A549 (cell line): Measurements from ENCODE around the gene SORL1-AS1.

ENCODE experiments used
- ATAC-seq, 2 experiments: fragments of 200-7000 bp in 1 of 2; fragments of >200 bp in 1 of 2; cut with Nextera tagmentation in 1 of 2; cut with Tn5 transposase in 1 of 2; 3 replicates each; pipeline versions ENCODE4 v1.8.0 to v1.9.1; 2018 to 2020; ENCODE audit warnings: mild to moderate bottlenecking in 1 of 2, moderate library complexity in 1 of 2
- CTCF ChIA-PET: fragments of 300-600 bp; sonication (Branson Sonifier 250); formaldehyde crosslinking; extraction: SDS; loops from one replicate; lab custom pipeline; 2021; ENCODE audit warnings: antibody characterized with exemption, inconsistent platforms; lab: Yijun Ruan, JAX
- POLR2A ChIA-PET: fragments of 350-600 bp; formaldehyde crosslinking; extraction: SDS; loops from one replicate; lab custom pipeline; 2021; ENCODE audit warnings: antibody characterized with exemption, inconsistent platforms; lab: Yijun Ruan, JAX
- DNase-seq, 2 experiments: peaks; one replicate each; pipeline versions ENCODE4 v3.0.0 to v3.0.0-alpha.2; 2011 to 2016; ENCODE audit warnings: low read depth in 1 of 2, low spot score in 1 of 2
- FAIRE-seq: peaks from 2 replicates; lab custom pipeline; 2011; peaks lifted over from hg19 to GRCh38; lab: Jason Lieb, UNC
- H3K27ac ChIP-seq, 2 experiments: fragments of >200 bp; sonication (Bioruptor Twin); formaldehyde crosslinking; 3 replicates each; pipeline ENCODE4 v1.5.1; 2016 to 2017
- H3K4me1 ChIP-seq: fragments of >200 bp; sonication (Bioruptor Twin); formaldehyde crosslinking; 3 replicates; pipeline ENCODE4 v1.6.1; 2016
- H3K4me2 ChIP-seq: fragments of >200 bp; sonication (Bioruptor Twin); formaldehyde crosslinking; 3 replicates; pipeline ENCODE4 v1.6.1; 2016
- H3K4me3 ChIP-seq: fragments of >200 bp; sonication (Bioruptor Twin); formaldehyde crosslinking; 3 replicates; pipeline ENCODE4 v1.5.1; 2016
- H3K9me3 ChIP-seq: fragments of >200 bp; sonication (Bioruptor Twin); formaldehyde crosslinking; 3 replicates; pipeline ENCODE4 v1.6.1; 2016
- BCL3 ChIP-seq: fragments of >200 bp; sonication (Bioruptor Twin); formaldehyde crosslinking; IDR thresholded peaks from 3 replicates; pipeline ENCODE4 v1.6.1; 2016
- BHLHE40 ChIP-seq: IDR thresholded peaks from 2 replicates; pipeline ENCODE4 v1.6.1; 2012; ENCODE audit warnings: low read depth, low read length, inconsistent platforms
- CBX2 ChIP-seq: fragments of 200-600 bp; sonication (generic); IDR thresholded peaks from 2 replicates; pipeline ENCODE4 v1.6.1; 2016; ENCODE audit warnings: low read depth, mild to moderate bottlenecking, borderline replicate concordance
- CBX8 ChIP-seq: fragments of 200-600 bp; sonication (generic); IDR thresholded peaks from 2 replicates; pipeline ENCODE4 v1.6.1; 2016
- CHD2 ChIP-seq: fragments of 150-350 bp; IDR thresholded peaks from 2 replicates; pipeline ENCODE4 v1.6.1; 2014; ENCODE audit warnings: low read length; ENCODE audit not compliant: partially characterized antibody
- CHD4 ChIP-seq: fragments of 200-600 bp; sonication (generic); IDR thresholded peaks from 2 replicates; pipeline ENCODE4 v1.6.1; 2016; ENCODE audit warnings: antibody characterized with exemption, mild to moderate bottlenecking, borderline replicate concordance
- EHF ChIP-seq: fragments of 250-450 bp; sonication (Bioruptor Pico); IDR thresholded peaks from 2 replicates; pipeline ENCODE4 v1.5.0; 2020; ENCODE audit warnings: mild to moderate bottlenecking
- EHMT2 ChIP-seq: fragments of 200-600 bp; sonication (generic); IDR thresholded peaks from 2 replicates; pipeline ENCODE4 v1.6.1; 2016; ENCODE audit warnings: antibody characterized with exemption, low read depth, mild to moderate bottlenecking, moderate library complexity
- ELK1 ChIP-seq: fragments of 150-350 bp; IDR thresholded peaks from 2 replicates; pipeline ENCODE4 v1.6.1; 2014; ENCODE audit warnings: low read depth, mild to moderate bottlenecking, low read length
- HEYL ChIP-seq: fragments of 250-450 bp; sonication (Bioruptor Pico); IDR thresholded peaks from 2 replicates; pipeline ENCODE4 v1.8.0; 2021; ENCODE audit warnings: mild to moderate bottlenecking, moderate library complexity
- HMGXB4 ChIP-seq: fragments of 250-450 bp; sonication (Bioruptor Pico); IDR thresholded peaks from 2 replicates; pipeline ENCODE4 v1.5.0; 2021; ENCODE audit warnings: mild to moderate bottlenecking, moderate library complexity, borderline replicate concordance
- HOXA7 ChIP-seq: fragments of 250-450 bp; sonication (Bioruptor Pico); IDR thresholded peaks from 2 replicates; pipeline ENCODE4 v1.5.0; 2020; ENCODE audit warnings: mild to moderate bottlenecking, moderate library complexity
- JUNB ChIP-seq: fragments of >200 bp; sonication (Bioruptor Twin); formaldehyde crosslinking; IDR thresholded peaks from 2 replicates; pipeline ENCODE4 v1.6.1; 2016
- KDM5A ChIP-seq: fragments of 200-600 bp; sonication (generic); IDR thresholded peaks from 2 replicates; pipeline ENCODE4 v1.6.1; 2016; ENCODE audit warnings: antibody characterized with exemption, mild to moderate bottlenecking
- PBX3 ChIP-seq: IDR thresholded peaks from 2 replicates; pipeline ENCODE4 v1.6.1; 2012
- POLR2A ChIP-seq: IDR thresholded peaks from 2 replicates; pipeline ENCODE4 v1.6.1; 2012; ENCODE audit warnings: mild to moderate bottlenecking, low read length
- POLR2AphosphoS2 ChIP-seq: conservative IDR thresholded peaks from 2 replicates; pipeline ENCODE4 v1.6.1; 2012; ENCODE audit warnings: low read length, improper control_type of control experiment, inconsistent platforms
- RARB ChIP-seq: fragments of 250-450 bp; sonication (Bioruptor Pico); IDR thresholded peaks from 2 replicates; pipeline ENCODE4 v1.8.0; 2021; ENCODE audit warnings: mild to moderate bottlenecking, moderate library complexity
- RFX5 ChIP-seq: fragments of 450-650 bp; IDR thresholded peaks from 2 replicates; pipeline ENCODE4 v1.7.1; 2014; ENCODE audit warnings: antibody characterized with exemption, mild to moderate bottlenecking, moderate library complexity
- TFCP2L1 ChIP-seq: fragments of 250-450 bp; sonication (Bioruptor Pico); IDR thresholded peaks from 2 replicates; pipeline ENCODE4 v1.5.0; 2021; ENCODE audit warnings: mild to moderate bottlenecking
- WGBS: methylation state at CpG from one replicate; pipeline ENCODE4 v1.1.6; 2017; ENCODE audit errors: missing lambda C conversion rate; 5-methylcytosine and 5-hydroxymethylcytosine counted together
- TF ChIP-seq, protein P1 (sequence below): fragments of 250-450 bp; sonication (Bioruptor Pico); IDR thresholded peaks from 2 replicates; pipeline ENCODE4 v1.5.0; 2020; ENCODE audit warnings: low read depth, mild to moderate bottlenecking, moderate library complexity
- TF ChIP-seq, protein P2 (sequence below): fragments of 200-600 bp; sonication (generic); IDR thresholded peaks from 2 replicates; pipeline ENCODE4 v1.6.1; 2016; ENCODE audit warnings: antibody characterized with exemption, mild to moderate bottlenecking, moderate library complexity
- TF ChIP-seq, protein P3 (sequence below): IDR thresholded peaks from 2 replicates; pipeline ENCODE4 v1.6.1; 2012
- TF ChIP-seq, protein P4 (sequence below): fragments of 450-650 bp; IDR thresholded peaks from 2 replicates; pipeline ENCODE4 v1.6.1; 2014; ENCODE audit warnings: antibody characterized with exemption

The SORL1-AS1 gene

GRCh38 chr11:121474680-121475079 is 21.9 kb upstream of the SORL1-AS1 start:
- DNase-seq = no peak
- no peak for ATAC-seq
- Histone ChIP-seq H3K4me1 (peaks cover 10% of the 10 kb centered on the region; the same call in 2 of the 3 replicates), H3K4me2 (no peak overlapping the region), H3K27ac (no peak overlapping the region), H3K9me3 (no peaks in the 10 kb centered on the region), H3K4me3 (no peak overlapping the region)
- no peak for FAIRE-seq
- ChIA-PET CTCF (no interaction called here), POLR2A (no interaction called here)
- WGBS = 91% methylated on average over 7 of the region's 7 CpGs
- TF ChIP-seq RARB (CRISPR knock-in tag) (no peak), POLR2AphosphoS2 (no peak), HOXA7 (CRISPR knock-in tag) (no peak), EHF (CRISPR knock-in tag) (no peak), EHMT2 (no peak), PBX3 (no peak), CBX8 (no peak), KDM5A (no peak), RFX5 (no peak), HMGXB4 (CRISPR knock-in tag) (no peak)
- TF ChIP-seq, protein P1, sequence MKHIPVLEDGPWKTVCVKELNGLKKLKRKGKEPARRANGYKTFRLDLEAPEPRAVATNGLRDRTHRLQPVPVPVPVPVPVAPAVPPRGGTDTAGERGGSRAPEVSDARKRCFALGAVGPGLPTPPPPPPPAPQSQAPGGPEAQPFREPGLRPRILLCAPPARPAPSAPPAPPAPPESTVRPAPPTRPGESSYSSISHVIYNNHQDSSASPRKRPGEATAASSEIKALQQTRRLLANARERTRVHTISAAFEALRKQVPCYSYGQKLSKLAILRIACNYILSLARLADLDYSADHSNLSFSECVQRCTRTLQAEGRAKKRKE (CRISPR knock-in tag) = no peak
- TF ChIP-seq, protein P2, sequence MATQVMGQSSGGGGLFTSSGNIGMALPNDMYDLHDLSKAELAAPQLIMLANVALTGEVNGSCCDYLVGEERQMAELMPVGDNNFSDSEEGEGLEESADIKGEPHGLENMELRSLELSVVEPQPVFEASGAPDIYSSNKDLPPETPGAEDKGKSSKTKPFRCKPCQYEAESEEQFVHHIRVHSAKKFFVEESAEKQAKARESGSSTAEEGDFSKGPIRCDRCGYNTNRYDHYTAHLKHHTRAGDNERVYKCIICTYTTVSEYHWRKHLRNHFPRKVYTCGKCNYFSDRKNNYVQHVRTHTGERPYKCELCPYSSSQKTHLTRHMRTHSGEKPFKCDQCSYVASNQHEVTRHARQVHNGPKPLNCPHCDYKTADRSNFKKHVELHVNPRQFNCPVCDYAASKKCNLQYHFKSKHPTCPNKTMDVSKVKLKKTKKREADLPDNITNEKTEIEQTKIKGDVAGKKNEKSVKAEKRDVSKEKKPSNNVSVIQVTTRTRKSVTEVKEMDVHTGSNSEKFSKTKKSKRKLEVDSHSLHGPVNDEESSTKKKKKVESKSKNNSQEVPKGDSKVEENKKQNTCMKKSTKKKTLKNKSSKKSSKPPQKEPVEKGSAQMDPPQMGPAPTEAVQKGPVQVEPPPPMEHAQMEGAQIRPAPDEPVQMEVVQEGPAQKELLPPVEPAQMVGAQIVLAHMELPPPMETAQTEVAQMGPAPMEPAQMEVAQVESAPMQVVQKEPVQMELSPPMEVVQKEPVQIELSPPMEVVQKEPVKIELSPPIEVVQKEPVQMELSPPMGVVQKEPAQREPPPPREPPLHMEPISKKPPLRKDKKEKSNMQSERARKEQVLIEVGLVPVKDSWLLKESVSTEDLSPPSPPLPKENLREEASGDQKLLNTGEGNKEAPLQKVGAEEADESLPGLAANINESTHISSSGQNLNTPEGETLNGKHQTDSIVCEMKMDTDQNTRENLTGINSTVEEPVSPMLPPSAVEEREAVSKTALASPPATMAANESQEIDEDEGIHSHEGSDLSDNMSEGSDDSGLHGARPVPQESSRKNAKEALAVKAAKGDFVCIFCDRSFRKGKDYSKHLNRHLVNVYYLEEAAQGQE = no peak
- TF ChIP-seq, protein P3, sequence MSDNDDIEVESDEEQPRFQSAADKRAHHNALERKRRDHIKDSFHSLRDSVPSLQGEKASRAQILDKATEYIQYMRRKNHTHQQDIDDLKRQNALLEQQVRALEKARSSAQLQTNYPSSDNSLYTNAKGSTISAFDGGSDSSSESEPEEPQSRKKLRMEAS = no peak

GRCh38 chr11:121473064-121473777 is 20.5 kb upstream of the SORL1-AS1 start:
- no peak for DNase-seq
- ChIA-PET CTCF (no interaction called here), POLR2A (no interaction called here)
- ATAC-seq = no peak
- TF ChIP-seq BHLHE40 (no peak), HEYL (no peak), TFCP2L1 (CRISPR knock-in tag) (no peak), EHMT2 (no peak), POLR2A (no peak), JUNB (no peak), CBX2 (no peak), ELK1 (no peak), BCL3 (no peak), CHD2 (no peak), CHD4 (no peak)
- TF ChIP-seq, protein P4, sequence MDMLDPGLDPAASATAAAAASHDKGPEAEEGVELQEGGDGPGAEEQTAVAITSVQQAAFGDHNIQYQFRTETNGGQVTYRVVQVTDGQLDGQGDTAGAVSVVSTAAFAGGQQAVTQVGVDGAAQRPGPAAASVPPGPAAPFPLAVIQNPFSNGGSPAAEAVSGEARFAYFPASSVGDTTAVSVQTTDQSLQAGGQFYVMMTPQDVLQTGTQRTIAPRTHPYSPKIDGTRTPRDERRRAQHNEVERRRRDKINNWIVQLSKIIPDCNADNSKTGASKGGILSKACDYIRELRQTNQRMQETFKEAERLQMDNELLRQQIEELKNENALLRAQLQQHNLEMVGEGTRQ = no peak
- Histone ChIP-seq H3K4me1 (peaks cover 10% of the 10 kb centered on the region; the same call in 2 of the 3 replicates), H3K4me2 (no peak overlapping the region), H3K9me3 (no peaks in the 10 kb centered on the region), H3K4me3 (no peak overlapping the region), H3K27ac (no peak overlapping the region)
- 81% methylated on average over 8 of the region's 8 CpGs for WGBS
- no peak for FAIRE-seq
